ENCODE data around the gene ACHE.
"Not testable (repeated sequence)": the region's sequence is repeated elsewhere in the genome, so short reads cannot be mapped to it uniquely, and the experiment has no call there.

ACHE gene

DNA sequence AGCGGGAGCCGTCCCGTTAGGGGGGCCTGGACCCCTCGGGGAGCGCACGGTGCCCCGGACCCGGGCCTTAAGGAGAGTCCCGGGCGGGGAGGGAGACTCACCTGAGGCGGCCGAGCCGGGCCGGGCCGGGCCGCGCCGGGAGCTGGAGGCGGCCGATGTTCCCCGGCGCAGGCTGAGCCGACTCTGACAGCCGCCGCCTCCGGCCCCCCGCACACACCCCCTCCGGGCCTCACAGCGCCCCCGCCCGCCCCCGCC is at the start of gene ACHE:
TSS of gene ACHE (minus strand) at position 188 of the 255 bp plus-strand sequence. CDS start 1,656 bp downstream, outside the sequence.
- no peak for DNase-seq

DNA sequence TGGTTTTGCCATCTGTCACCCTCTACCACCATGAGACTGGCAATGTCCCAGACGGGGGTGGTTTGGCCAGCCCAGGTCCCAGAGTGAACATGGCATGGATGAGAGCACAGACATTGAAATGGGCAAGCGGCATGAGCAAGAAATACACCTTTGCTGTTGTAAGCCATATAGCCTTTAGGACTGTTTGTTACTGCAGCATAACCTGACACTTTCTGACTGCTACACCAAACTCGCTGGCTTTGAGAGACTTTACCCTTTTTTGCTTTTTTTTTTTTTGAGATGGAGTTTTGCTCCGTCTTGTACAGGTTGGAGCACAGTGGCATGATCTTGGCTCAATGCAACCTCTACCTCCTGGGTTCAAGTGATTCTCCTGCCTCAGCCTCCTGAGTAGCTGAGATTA is 48.5 kb upstream of the ACHE start:
- no peak for DNase-seq

GRCh38 chr7:100943693-100944092 is 48.0 kb upstream of the ACHE start:
- DNase-seq, result no peak

DNA sequence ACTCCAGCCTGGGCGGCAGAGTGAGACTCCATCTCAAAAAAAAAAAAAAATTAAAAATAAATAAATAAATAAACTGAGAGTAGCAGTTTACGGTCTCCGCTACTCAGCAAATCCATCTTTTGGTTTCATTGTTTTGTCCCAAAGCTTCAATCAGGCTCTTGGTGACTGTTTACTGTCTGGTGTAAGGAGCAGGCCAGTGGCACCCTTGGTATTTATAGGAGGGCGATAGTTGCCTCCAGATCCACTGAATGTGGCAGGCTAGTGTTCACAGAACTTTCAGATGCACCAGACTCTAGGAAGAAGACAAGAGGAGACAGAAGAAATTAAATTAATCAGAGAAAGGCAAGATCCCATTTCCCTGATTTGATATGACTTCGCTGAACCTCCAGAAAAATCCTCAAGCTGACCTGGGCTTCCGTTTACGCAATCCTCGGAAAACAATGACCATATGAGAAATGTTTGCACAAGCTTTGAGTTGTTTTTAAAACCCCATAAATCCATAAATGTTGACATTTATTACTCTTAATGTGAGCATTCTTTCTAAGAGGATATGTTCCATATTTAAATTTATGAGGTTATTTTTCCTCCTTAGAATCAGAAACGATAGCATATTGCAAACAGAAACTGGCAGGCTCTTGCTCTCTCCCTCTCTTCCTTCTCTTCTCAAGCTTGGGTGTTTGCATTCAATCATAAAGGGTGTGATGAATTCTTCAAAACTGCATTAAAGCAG is 46.5 kb upstream of the ACHE start:
- DNase-seq, result no peak

- not testable (repeated sequence) for DNase-seq
Measured at GRCh38 chr7:100936167-100936566, 40.5 kb upstream of the ACHE start.

GRCh38 chr7:100935381-100935780 is 39.7 kb upstream of the ACHE start:
- not testable (repeated sequence) for DNase-seq

- DNase-seq, result no peak
Measured at GRCh38 chr7:100933734-100934133, 38.0 kb upstream of the ACHE start.

DNA sequence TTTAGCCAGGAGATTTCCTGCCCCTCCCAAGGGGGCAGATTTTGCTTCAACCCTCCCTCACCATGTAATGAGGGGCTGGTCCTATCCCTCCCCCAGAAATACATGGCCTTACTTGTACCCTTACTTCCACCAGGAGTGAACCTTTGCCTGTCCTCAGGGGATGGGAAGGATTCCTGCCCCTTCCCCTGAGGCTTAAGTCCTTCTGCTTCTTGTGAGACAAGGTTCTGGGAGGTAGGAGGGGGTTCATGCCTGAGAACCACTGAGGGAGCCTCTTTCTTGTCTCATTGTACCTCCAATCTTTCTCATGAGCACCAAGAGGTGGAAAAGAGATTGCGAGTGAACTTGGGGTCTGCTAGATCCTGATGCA is 34.1 kb upstream of the ACHE start:
- no peak for DNase-seq

DNA sequence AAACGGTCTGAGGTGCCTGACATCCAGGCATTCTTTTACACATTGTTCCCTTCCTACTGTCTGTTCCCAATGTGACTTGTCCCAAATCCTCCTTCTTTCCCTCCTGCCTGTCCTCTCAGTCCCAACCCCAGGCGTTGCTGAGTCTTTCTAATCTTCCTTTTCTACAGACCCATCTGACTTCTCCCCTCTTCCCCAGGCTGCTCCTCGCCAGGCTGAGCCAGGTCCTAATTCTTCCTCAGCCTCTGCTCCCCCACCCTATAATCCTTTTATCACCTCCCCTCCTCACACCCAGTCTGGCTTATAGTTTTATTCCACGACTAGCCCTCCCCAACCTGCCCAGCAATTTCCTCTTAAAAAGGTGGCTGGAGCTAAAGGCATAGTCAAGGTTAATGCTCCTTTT is 27.9 kb upstream of the ACHE start:
- DNase-seq, result not testable (repeated sequence)

- no peak for DNase-seq
Measured at GRCh38 chr7:100921039-100921438, 25.4 kb upstream of the ACHE start.

DNA sequence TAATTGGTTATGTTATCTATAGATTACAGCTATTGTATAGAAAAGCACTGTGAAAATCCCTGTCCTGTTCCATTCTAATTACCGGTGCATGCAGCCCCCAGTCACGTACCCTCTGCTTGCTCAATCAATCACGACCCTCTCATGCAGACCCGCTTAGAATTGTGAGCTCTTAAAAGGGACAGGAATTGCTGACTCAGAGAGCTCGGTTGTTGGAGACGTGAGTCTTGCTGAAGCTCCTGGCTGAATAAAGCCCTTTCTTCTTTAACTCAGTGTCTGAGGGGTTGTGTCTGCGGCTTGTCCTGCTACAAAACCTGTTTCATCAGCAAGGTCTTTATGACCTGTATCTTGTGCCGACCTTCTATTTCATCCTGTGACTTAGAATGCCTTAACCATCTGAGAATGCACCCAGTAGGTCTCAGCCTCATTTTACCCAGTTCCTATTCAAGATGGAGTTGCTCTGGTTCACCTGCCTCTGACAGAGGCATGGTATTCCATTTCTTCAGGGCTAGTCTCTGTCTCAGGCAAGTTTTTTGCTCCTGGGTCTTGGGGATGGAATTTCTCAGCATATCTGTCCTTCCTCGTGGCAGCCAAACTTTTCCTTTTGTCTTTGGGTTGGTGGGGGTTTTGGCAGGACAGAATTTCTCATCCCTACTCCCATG is 24.2 kb upstream of the ACHE start:
- not testable (repeated sequence) for DNase-seq

- DNase-seq, result not testable (repeated sequence)
Measured at GRCh38 chr7:100919335-100919734, 23.6 kb upstream of the ACHE start.

DNA sequence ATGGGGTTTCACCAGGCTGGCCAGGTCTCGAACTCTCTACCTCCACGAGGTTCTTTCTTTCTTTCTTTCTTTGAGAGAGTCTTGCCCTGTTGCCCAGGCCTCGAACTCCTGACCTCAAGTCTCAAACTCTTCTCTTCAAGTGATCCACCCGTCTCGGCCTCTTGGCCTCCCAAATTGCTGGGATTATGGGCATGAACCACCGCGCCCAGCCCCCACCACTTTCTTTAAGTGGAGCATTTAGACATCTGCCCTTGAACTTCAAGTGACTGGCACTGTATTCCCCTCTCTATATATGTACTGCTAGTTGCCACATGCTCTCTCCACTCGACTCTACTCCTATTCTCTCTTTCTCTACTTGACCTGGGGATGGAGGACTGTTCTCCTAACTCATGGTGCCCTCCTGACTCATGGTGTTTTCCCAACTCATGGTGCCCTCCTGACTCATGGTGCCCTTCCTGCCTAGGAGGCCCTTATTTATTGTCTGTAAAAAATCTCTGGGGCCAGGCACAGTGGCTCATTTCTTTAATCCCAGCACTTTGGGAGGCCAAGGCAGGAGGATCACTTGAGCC is 19.3 kb upstream of the ACHE start:
- DNase-seq, result no peak

GRCh38 chr7:100914208-100914878 is 18.7 kb upstream of the ACHE start:
- no peak for DNase-seq

GRCh38 chr7:100911484-100911883 is 15.8 kb upstream of the ACHE start:
- DNase-seq, result no peak

GRCh38 chr7:100910443-100910842 is 14.8 kb upstream of the ACHE start:
- not testable (repeated sequence) for DNase-seq

DNA sequence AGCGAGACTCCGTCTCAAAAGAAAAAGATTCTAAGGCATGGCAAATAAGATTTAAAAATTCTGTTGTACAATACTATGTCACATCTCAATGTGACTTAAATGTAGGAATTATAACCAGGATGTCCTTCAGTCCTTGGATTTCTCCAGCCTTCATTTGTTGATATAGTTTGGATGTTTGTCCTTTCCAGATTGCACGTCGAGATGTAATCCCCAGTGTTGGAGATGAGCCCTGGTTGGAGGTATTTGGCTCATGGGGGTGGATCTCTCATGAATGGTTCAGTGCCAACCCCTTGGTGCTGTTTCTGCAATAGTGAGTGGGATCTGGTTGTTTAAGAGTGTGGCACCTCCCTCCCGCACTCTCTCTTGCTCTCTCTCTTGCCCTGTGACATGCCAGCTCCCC is 12.8 kb upstream of the ACHE start:
- no peak for DNase-seq

- no peak for DNase-seq
Measured at GRCh38 chr7:100902638-100903037, 7.0 kb upstream of the ACHE start.

DNA sequence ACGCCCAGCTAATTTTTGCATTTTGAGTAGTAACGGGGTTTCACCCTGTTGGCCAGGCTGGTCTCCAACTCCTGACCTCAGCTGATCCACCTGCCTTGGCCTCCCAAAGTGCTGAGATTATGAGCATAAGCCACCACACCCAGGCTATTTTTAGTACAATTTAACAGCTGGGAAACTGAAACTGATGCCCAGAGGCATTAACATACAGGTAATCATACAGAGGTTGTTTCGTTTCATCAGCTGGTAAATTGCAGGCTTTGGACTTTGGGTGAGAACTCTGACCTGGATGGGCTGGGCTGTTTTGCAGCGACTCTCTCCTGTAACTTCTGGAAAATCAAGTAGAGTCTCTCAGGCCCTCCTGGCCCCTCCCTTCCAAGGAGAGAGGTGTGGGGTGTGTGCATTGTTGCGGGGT is 6.2 kb upstream of the ACHE start:
- DNase-seq, result no peak

GRCh38 chr7:100900978-100901377 is 5.3 kb upstream of the ACHE start:
- DNase-seq, result no peak

DNA sequence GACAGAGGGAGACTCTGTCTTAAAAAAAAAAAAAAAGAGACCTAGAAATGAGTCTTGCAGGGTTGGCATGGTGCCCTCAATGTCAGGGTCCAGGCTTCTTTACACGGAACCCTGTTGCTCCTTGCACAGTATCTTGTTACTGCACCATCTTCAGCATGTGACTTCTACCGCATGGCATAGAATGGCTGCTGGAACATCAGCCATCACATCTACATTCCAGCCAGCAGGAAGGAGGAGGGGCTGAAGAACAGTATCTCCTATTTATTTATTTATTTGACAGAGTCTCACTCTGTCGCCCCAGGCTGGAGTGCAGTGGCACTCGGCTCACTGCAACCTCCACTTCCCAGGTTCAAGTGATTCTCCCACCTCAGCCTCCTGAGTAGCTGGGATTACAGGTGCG is 3.7 kb upstream of the ACHE start:
- no peak for DNase-seq

GRCh38 chr7:100897772-100898454 is 2.2 kb upstream of the ACHE start:
- DNase-seq, result no peak

All from activated CD4-positive, alpha-beta T cell treated with anti-CD3 and anti-CD28 coated beads, Interleukin-2, amount 50 U/mL, for 4 hours (primary cell).